ENCODE data around the gene CAST.

CAST gene

GRCh38 chr5:96637196-96637595 is 25.0 kb upstream of the CAST start:
- Histone ChIP-seq H3K27me3 (ENCODE audit: control insufficient read depth, low read length) (peaks cover 9% of the 10 kb centered on the region; the same call in 1 of the 2 replicates), H3K4me2 (ENCODE audit: low read length) (no peak overlapping the region), H3K36me3 (ENCODE audit: control insufficient read depth, low read length) (no peaks in the 10 kb centered on the region), H3K27ac (ENCODE audit: low read depth, low read length) (no peak overlapping the region), H3K4me1 (ENCODE audit: control insufficient read depth, low read length) (no peaks in the 10 kb centered on the region), H3K9me3 (ENCODE audit: control insufficient read depth, insufficient read depth, low read length) (no peaks in the 10 kb centered on the region), H3F3A (ENCODE audit: control insufficient read depth, insufficient read depth) (no peaks in the 10 kb centered on the region), H3K9me2 (replicated peaks; ENCODE audit: control insufficient read depth, low read length) (no peaks in the 10 kb centered on the region), H3K79me2 (ENCODE audit: control insufficient read depth, low read length) (no peaks in the 10 kb centered on the region), H4K20me1 (ENCODE audit: control insufficient read depth, insufficient read depth, low read depth, low read length) (no peaks in the 10 kb centered on the region), H3K4me3 (ENCODE audit: low read length) (no peak overlapping the region)
- no peak for TF ChIP-seq EZH2phosphoT487 (IDR thresholded peaks at IDR 0.05; ENCODE audit: borderline replicate concordance, low read length)
- no peak for TF ChIP-seq CTCF (IDR thresholded peaks at IDR 0.05; ENCODE audit: low read depth, low read length, poor library complexity, severe bottlenecking)

- Histone ChIP-seq H3K4me2 (ENCODE audit: low read length) (no peak overlapping the region), H3K36me3 (ENCODE audit: control insufficient read depth, low read length) (no peaks in the 10 kb centered on the region), H3K9me2 (replicated peaks; ENCODE audit: control insufficient read depth, low read length) (no peaks in the 10 kb centered on the region), H3K9me3 (ENCODE audit: control insufficient read depth, insufficient read depth, low read length) (no peaks in the 10 kb centered on the region), H3K79me2 (ENCODE audit: control insufficient read depth, low read length) (no peaks in the 10 kb centered on the region), H4K20me1 (ENCODE audit: control insufficient read depth, insufficient read depth, low read depth, low read length) (no peaks in the 10 kb centered on the region), H3K4me3 (ENCODE audit: low read length) (no peak overlapping the region), H3F3A (ENCODE audit: control insufficient read depth, insufficient read depth) (no peaks in the 10 kb centered on the region), H3K27ac (ENCODE audit: low read depth, low read length) (no peak overlapping the region), H3K4me1 (ENCODE audit: control insufficient read depth, low read length) (no peaks in the 10 kb centered on the region), H3K27me3 (ENCODE audit: control insufficient read depth, low read length) (peaks cover 9% of the 10 kb centered on the region; the same call in 1 of the 2 replicates)
- no peak for TF ChIP-seq EZH2phosphoT487 (IDR thresholded peaks at IDR 0.05; ENCODE audit: borderline replicate concordance, low read length)
- TF ChIP-seq CTCF (IDR thresholded peaks at IDR 0.05; ENCODE audit: low read depth, low read length, poor library complexity, severe bottlenecking), result no peak
Observed at GRCh38 chr5:96638561-96638960, 23.6 kb upstream of the CAST start.

- 0 out of 2 replicates have a peak, but pooled peaks cover 1% of the 10 kb centered on the region for H3K27me3 ChIP-seq (ENCODE audit: control insufficient read depth, low read length)
- H3K9me3 ChIP-seq (ENCODE audit: control insufficient read depth, insufficient read depth, low read length), result no peaks in the 10 kb centered on the region
- TF ChIP-seq CTCF (IDR thresholded peaks at IDR 0.05; ENCODE audit: low read depth, low read length, poor library complexity, severe bottlenecking) (no peak), EZH2phosphoT487 (IDR thresholded peaks at IDR 0.05; ENCODE audit: borderline replicate concordance, low read length) (no peak)
- no peaks in the 10 kb centered on the region for H3K9me2 ChIP-seq (replicated peaks; ENCODE audit: control insufficient read depth, low read length)
- H4K20me1 ChIP-seq (ENCODE audit: control insufficient read depth, insufficient read depth, low read depth, low read length), result no peaks in the 10 kb centered on the region
- H3K27ac ChIP-seq (ENCODE audit: low read depth, low read length), result no peak overlapping the region
- no peaks in the 10 kb centered on the region for H3K4me1 ChIP-seq (ENCODE audit: control insufficient read depth, low read length)
- H3K79me2 ChIP-seq (ENCODE audit: control insufficient read depth, low read length), result no peaks in the 10 kb centered on the region
- no peaks in the 10 kb centered on the region for H3F3A ChIP-seq (ENCODE audit: control insufficient read depth, insufficient read depth)
- no peak overlapping the region for H3K4me2 ChIP-seq (ENCODE audit: low read length)
- no peak overlapping the region for H3K4me3 ChIP-seq (ENCODE audit: low read length)
- no peaks in the 10 kb centered on the region for H3K36me3 ChIP-seq (ENCODE audit: control insufficient read depth, low read length)
Observed at GRCh38 chr5:96640696-96641095, 21.5 kb upstream of the CAST start.
